H9 (cell line): ENCODE measurements around the gene ARHGEF16. TPM values are rescaled to one million over a fixed set of nuclear protein-coding genes. Genes with fewer than 3 reads are reported as not detected.

Source experiments
- DNase-seq: peaks from one replicate; pipeline ENCODE4 v3.0.0-alpha.2; 2017
- H2AFZ ChIP-seq: one replicate; pipeline ENCODE4 v1.6.1; 2013; ENCODE audit warnings: mild to moderate bottlenecking, low read length, control low read depth, moderate library complexity
- H2AK5ac ChIP-seq: 2 replicates; pipeline ENCODE4 v1.6.1; 2013; ENCODE audit warnings: low read length, control low read depth, mixed read lengths; ENCODE audit not compliant: insufficient read length
- H2BK120ac ChIP-seq: one replicate; pipeline ENCODE4 v1.6.1; 2013; ENCODE audit warnings: low read depth, mild to moderate bottlenecking, low read length, control low read depth, inconsistent platforms; ENCODE audit not compliant: poor library complexity, severe bottlenecking
- H2BK12ac ChIP-seq: 2 replicates; pipeline ENCODE4 v1.6.1; 2013; ENCODE audit warnings: low read length, control low read depth, mixed read lengths, low read depth; ENCODE audit not compliant: insufficient read length
- H2BK15ac ChIP-seq: 2 replicates; pipeline ENCODE4 v1.6.1; 2013; ENCODE audit warnings: low read depth, low read length, control low read depth
- H2BK20ac ChIP-seq: one replicate; pipeline ENCODE4 v1.6.1; 2013; ENCODE audit warnings: low read depth, mild to moderate bottlenecking, low read length, control low read depth, inconsistent platforms; ENCODE audit not compliant: poor library complexity, severe bottlenecking
- H2BK5ac ChIP-seq: 2 replicates; pipeline ENCODE4 v1.6.1; 2013; ENCODE audit warnings: low read length, control low read depth, mixed read lengths; ENCODE audit not compliant: insufficient read length
- H3K14ac ChIP-seq: 2 replicates; pipeline ENCODE4 v1.6.1; 2013; ENCODE audit warnings: low read length, control low read depth; ENCODE audit not compliant: insufficient read depth
- H3K18ac ChIP-seq: 2 replicates; pipeline ENCODE4 v1.6.1; 2013; ENCODE audit warnings: low read depth, mild to moderate bottlenecking, mixed read lengths, low read length, control low read depth; ENCODE audit not compliant: insufficient read length
- H3K23ac ChIP-seq: 2 replicates; pipeline ENCODE4 v1.6.1; 2013; ENCODE audit warnings: low read length, control low read depth, mixed read lengths, low read depth; ENCODE audit not compliant: insufficient read length
- H3K23me2 ChIP-seq: 2 replicates; pipeline ENCODE4 v1.6.1; 2013; ENCODE audit warnings: low read depth, mild to moderate bottlenecking, mixed read lengths, low read length, control low read depth; ENCODE audit not compliant: insufficient read length, poor library complexity, severe bottlenecking
- H3K27ac ChIP-seq: 2 replicates; pipeline ENCODE4 v1.5.1; 2013; ENCODE audit warnings: low read length, control low read depth, mixed read lengths, low read depth; ENCODE audit not compliant: insufficient read length
- H3K27me3 ChIP-seq: 2 replicates; pipeline ENCODE4 v1.6.1; 2013; ENCODE audit warnings: low read length, control low read depth, inconsistent platforms; ENCODE audit not compliant: insufficient read depth
- H3K4ac ChIP-seq: 2 replicates; pipeline ENCODE4 v1.6.1; 2013; ENCODE audit warnings: low read depth, mild to moderate bottlenecking, control low read depth, inconsistent platforms, low read length, moderate library complexity
- H3K4me1 ChIP-seq: 2 replicates; pipeline ENCODE4 v1.6.1; 2013; ENCODE audit warnings: low read length, control low read depth, inconsistent platforms; ENCODE audit not compliant: insufficient read depth
- H3K4me2 ChIP-seq: 2 replicates; pipeline ENCODE4 v1.6.1; 2013; ENCODE audit warnings: low read length, control low read depth, mixed read lengths; ENCODE audit not compliant: insufficient read length, insufficient read depth
- H3K56ac ChIP-seq: 2 replicates; pipeline ENCODE4 v1.6.1; 2013; ENCODE audit warnings: low read depth, mild to moderate bottlenecking, mixed read lengths, low read length, control low read depth; ENCODE audit not compliant: insufficient read length
- H3K79me1 ChIP-seq: 2 replicates; pipeline ENCODE4 v1.6.1; 2013; ENCODE audit warnings: low read depth, mild to moderate bottlenecking, moderate library complexity, low read length, control low read depth, inconsistent platforms; ENCODE audit not compliant: insufficient read depth, poor library complexity, severe bottlenecking
- H3K79me2 ChIP-seq: 2 replicates; pipeline ENCODE4 v1.6.1; 2013; ENCODE audit warnings: low read length, control low read depth, inconsistent platforms; ENCODE audit not compliant: insufficient read depth
- H3K9ac ChIP-seq: 2 replicates; pipeline ENCODE4 v1.6.1; 2013; ENCODE audit warnings: low read length, control low read depth, mixed read lengths; ENCODE audit not compliant: insufficient read length; ENCODE audit errors: extremely low read depth
- H3K9me3 ChIP-seq: one replicate; pipeline ENCODE4 v1.6.1; 2013; ENCODE audit warnings: low read depth, low read length, inconsistent platforms; ENCODE audit not compliant: control insufficient read depth
- H3T11ph ChIP-seq: one replicate; pipeline ENCODE4 v1.6.1; 2013; ENCODE audit warnings: mild to moderate bottlenecking, low read length, control low read depth, inconsistent platforms
- H4K20me1 ChIP-seq: one replicate; pipeline ENCODE4 v1.6.1; 2013; ENCODE audit not compliant: control insufficient read depth, insufficient read length, insufficient read depth
- H4K5ac ChIP-seq: 2 replicates; pipeline ENCODE4 v1.6.1; 2013; ENCODE audit warnings: low read depth, mild to moderate bottlenecking, mixed read lengths, low read length, control low read depth; ENCODE audit not compliant: insufficient read length
- H4K8ac ChIP-seq: replicated peaks from 2 replicates; pipeline ENCODE4 v1.6.1; 2013; ENCODE audit warnings: low read length, control low read depth, mixed read lengths, low read depth; ENCODE audit not compliant: insufficient read length
- H4K91ac ChIP-seq: 2 replicates; pipeline ENCODE4 v1.6.1; 2013; ENCODE audit warnings: low read depth, mild to moderate bottlenecking, moderate library complexity, mixed read lengths, low read length, control low read depth; ENCODE audit not compliant: insufficient read length
- H3K27ac Mint-ChIP-seq, 3 experiments: 2 replicates in 2 of 3; 3 replicates in 1 of 3; pipeline ENCODE4 v1.8.0; 2020 to 2021; ENCODE audit warnings: mixed read lengths in 3 of 3, mild to moderate bottlenecking in 1 of 3, moderate library complexity in 1 of 3
- H3K27me3 Mint-ChIP-seq: 2 replicates; pipeline ENCODE4 v1.8.0; 2021; ENCODE audit warnings: low read depth, mild to moderate bottlenecking, moderate library complexity, mixed read lengths
- H3K36me3 Mint-ChIP-seq, 3 experiments: 2 replicates in 2 of 3; 3 replicates in 1 of 3; pipeline ENCODE4 v1.8.0; 2020 to 2021; ENCODE audit warnings: low read depth in 3 of 3, mixed read lengths in 3 of 3; ENCODE audit not compliant: insufficient read depth in 1 of 3
- H3K4me1 Mint-ChIP-seq, 2 experiments: 2 replicates each; pipeline ENCODE4 v1.8.0; 2020; ENCODE audit warnings: mixed read lengths in 2 of 2
- H3K4me3 Mint-ChIP-seq, 2 experiments: 2 replicates in 1 of 2; 3 replicates in 1 of 2; pipeline ENCODE4 v1.8.0; 2020 to 2021; ENCODE audit warnings: mild to moderate bottlenecking in 2 of 2, mixed read lengths in 2 of 2, moderate library complexity in 1 of 2
- H3K9me3 Mint-ChIP-seq, 2 experiments: 2 replicates in 1 of 2; 3 replicates in 1 of 2; pipeline ENCODE4 v1.8.0; 2020; ENCODE audit warnings: mild to moderate bottlenecking in 2 of 2, mixed read lengths in 2 of 2, moderate library complexity in 1 of 2
- WGBS: extraction: QIAGEN DNeasy Blood & Tissue Kit; methylation state at CpG from one replicate; pipeline ENCODE4 v1.1.7; 2013; ENCODE audit warnings: missing lambda C conversion rate, low lambda C conversion rate, mixed read lengths; ENCODE audit not compliant: insufficient read length; ENCODE audit errors: extremely low coverage; 5-methylcytosine and 5-hydroxymethylcytosine counted together
- total RNA-seq: library from RNA; stranded (reverse); gene quantifications from 2 replicates; pipeline ENCODE4 v1.2.1, GENCODE V29; 2021
- TF ChIP-seq, protein P1 (sequence below): fragments of 200-600 bp; sonication (generic); conservative IDR thresholded peaks from 3 replicates; pipeline ENCODE4 v1.8.0; 2021; ENCODE audit warnings: antibody characterized with exemption, mild to moderate bottlenecking

The ARHGEF16 gene
- total RNA-seq, 1 experiment from 2014 or later, result 48.5 TPM

DNA sequence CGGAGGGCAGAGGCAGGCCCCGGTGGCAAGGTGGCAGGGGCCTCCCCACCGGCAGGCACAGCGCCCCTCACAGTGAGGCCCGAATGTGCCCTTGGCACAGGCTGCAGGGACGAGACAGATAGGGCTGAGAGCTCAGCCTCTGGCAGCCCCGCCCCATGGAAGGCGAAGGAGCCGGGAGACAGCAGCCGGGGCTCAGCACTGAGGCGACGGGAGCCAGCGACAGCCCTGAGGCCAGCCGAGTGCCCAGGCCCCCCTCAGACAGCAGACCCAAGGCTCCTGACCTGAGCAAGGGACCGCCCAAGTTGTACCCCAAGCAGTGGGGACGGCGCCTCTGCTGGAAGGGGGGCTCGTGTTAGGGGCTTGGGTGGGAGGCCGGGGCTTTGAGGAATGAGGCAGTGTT, 43.1 kb downstream of the ARHGEF16 start:
- no peak overlapping the region for H2BK20ac ChIP-seq
- H3K23me2 ChIP-seq, result no peaks in the 10 kb centered on the region
- H2AK5ac ChIP-seq, result no peak overlapping the region
- no peak overlapping the region for H2BK5ac ChIP-seq
- H3K4me1 Mint-ChIP-seq, result no peaks in the 10 kb centered on the region
- no peak overlapping the region for H2BK12ac ChIP-seq
- no peak overlapping the region for H2AFZ ChIP-seq
- H3K27me3 ChIP-seq, result no peaks in the 10 kb centered on the region
- H3K9me3 Mint-ChIP-seq, result no peaks in the 10 kb centered on the region
- no peak overlapping the region for H3K18ac ChIP-seq
- no peak overlapping the region for H3K27ac Mint-ChIP-seq
- H3K4ac ChIP-seq, result no peak overlapping the region
- H3K27me3 Mint-ChIP-seq, result no peaks in the 10 kb centered on the region
- no peaks in the 10 kb centered on the region for H3K4me1 ChIP-seq
- H2BK15ac ChIP-seq, result no peak overlapping the region
- H4K8ac ChIP-seq, result no peak overlapping the region
- H3K79me1 ChIP-seq, result no peaks in the 10 kb centered on the region
- H3T11ph ChIP-seq, result no peak overlapping the region
- H4K20me1 ChIP-seq, result no peaks in the 10 kb centered on the region
- H4K91ac ChIP-seq, result no peak overlapping the region
- no peak overlapping the region for H3K4me2 ChIP-seq
- no peak for DNase-seq
- H3K27ac ChIP-seq, result no peak overlapping the region
- H2BK120ac ChIP-seq, result no peak overlapping the region
- H3K4me3 Mint-ChIP-seq, result no peak overlapping the region
- no peak overlapping the region for H3K23ac ChIP-seq
- no peak overlapping the region for H3K56ac ChIP-seq
- no CpG with 5 or more reads among the region's 19 CpGs for WGBS
- H3K79me2 ChIP-seq, result no peaks in the 10 kb centered on the region
- H4K5ac ChIP-seq, result no peak overlapping the region
- H3K9me3 ChIP-seq, result no peaks in the 10 kb centered on the region
- no peak overlapping the region for H3K14ac ChIP-seq
- no peaks in the 10 kb centered on the region; a peak in 1 of 7 replicates for H3K36me3 Mint-ChIP-seq
- H3K9ac ChIP-seq, result no peak overlapping the region
- TF ChIP-seq, protein P1, sequence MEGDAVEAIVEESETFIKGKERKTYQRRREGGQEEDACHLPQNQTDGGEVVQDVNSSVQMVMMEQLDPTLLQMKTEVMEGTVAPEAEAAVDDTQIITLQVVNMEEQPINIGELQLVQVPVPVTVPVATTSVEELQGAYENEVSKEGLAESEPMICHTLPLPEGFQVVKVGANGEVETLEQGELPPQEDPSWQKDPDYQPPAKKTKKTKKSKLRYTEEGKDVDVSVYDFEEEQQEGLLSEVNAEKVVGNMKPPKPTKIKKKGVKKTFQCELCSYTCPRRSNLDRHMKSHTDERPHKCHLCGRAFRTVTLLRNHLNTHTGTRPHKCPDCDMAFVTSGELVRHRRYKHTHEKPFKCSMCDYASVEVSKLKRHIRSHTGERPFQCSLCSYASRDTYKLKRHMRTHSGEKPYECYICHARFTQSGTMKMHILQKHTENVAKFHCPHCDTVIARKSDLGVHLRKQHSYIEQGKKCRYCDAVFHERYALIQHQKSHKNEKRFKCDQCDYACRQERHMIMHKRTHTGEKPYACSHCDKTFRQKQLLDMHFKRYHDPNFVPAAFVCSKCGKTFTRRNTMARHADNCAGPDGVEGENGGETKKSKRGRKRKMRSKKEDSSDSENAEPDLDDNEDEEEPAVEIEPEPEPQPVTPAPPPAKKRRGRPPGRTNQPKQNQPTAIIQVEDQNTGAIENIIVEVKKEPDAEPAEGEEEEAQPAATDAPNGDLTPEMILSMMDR, result no peak
